Fibroblast of the aortic adventitia (primary cell): ENCODE results near the gene PLPPR3. TPM values are rescaled to one million over a fixed set of nuclear protein-coding genes. Genes with fewer than 3 reads are reported as not detected.

Source experiments
- DNase-seq: peaks from one replicate; pipeline ENCODE4 v3.0.0-alpha.2; 2010; ENCODE audit warnings: low read depth
- H3K4me3 ChIP-seq: 2 replicates; pipeline ENCODE4 v1.5.1; 2011; ENCODE audit warnings: low read depth, mild to moderate bottlenecking, control low read depth, low read length, moderate library complexity
- total RNA-seq: library from RNA; depleted of rRNA; stranded (reverse); fragments of >200 nt; gene quantifications from 2 replicates; pipeline ENCODE4 v1.2.3, GENCODE V29; 2012; ENCODE audit warnings: low replicate concordance
- TF ChIP-seq, protein P1 (sequence below): IDR thresholded peaks from 2 replicates; pipeline ENCODE4 v1.5.1; 2011; ENCODE audit warnings: mild to moderate bottlenecking, low read length, control low read depth, inconsistent platforms; ENCODE audit not compliant: insufficient read depth

PLPPR3 gene
- total RNA-seq, 1 donor: 0.18 TPM

DNA sequence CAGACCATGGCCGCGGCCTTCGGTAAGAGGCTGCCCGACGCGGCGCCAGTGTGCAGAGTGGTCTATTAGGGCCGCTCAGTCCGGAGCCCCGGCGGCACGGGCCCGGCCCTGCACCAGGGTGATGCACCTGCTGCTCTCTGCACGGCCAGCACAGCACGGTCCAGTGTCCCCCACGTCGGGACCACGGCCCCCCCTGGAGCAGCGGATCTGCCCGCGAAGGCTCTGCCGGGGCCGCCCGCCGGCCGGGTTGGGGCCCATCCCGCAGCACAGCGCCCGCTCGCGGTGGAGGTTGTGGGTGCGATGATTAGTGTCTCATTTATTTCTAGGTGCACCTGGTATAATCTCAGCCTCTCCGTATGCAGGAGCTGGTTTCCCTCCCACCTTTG lies 16.6 kb downstream of the PLPPR3 start:
- no peak for DNase-seq
- H3K4me3 ChIP-seq: no peak overlapping the region
- TF ChIP-seq, protein P1, sequence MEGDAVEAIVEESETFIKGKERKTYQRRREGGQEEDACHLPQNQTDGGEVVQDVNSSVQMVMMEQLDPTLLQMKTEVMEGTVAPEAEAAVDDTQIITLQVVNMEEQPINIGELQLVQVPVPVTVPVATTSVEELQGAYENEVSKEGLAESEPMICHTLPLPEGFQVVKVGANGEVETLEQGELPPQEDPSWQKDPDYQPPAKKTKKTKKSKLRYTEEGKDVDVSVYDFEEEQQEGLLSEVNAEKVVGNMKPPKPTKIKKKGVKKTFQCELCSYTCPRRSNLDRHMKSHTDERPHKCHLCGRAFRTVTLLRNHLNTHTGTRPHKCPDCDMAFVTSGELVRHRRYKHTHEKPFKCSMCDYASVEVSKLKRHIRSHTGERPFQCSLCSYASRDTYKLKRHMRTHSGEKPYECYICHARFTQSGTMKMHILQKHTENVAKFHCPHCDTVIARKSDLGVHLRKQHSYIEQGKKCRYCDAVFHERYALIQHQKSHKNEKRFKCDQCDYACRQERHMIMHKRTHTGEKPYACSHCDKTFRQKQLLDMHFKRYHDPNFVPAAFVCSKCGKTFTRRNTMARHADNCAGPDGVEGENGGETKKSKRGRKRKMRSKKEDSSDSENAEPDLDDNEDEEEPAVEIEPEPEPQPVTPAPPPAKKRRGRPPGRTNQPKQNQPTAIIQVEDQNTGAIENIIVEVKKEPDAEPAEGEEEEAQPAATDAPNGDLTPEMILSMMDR: no peak

DNA sequence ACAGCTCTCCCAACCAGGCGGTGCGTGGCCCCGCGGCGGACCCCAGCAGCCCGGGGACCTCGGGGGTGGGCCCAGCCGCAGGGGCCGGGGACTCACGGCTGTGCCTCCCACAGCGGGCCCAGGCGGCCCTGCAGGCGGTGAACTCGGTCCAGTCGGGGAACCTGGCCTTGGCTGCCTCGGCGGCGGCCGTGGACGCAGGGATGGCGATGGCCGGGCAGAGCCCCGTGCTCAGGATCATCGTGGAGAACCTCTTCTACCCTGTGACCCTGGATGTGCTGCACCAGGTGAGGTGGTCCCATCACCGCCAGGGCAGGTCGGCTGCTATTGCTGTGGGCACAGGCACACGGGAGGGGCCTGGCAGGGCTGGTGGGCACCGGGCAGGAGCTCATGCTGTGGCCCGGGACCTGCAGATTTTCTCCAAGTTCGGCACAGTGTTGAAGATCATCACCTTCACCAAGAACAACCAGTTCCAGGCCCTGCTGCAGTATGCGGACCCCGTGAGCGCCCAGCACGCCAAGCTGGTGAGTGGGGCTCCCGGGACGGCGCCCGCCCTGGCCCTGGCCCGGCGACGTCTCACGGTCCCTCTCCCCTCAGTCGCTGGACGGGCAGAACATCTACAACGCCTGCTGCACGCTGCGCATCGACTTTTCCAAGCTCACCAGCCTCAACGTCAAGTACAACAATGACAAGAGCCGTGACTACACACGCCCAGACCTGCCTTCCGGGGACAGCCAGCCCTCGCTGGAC lies 17.2 kb downstream of the PLPPR3 start:
- H3K4me3 ChIP-seq: no peak overlapping the region
- TF ChIP-seq, protein P1: no peak
- DNase-seq: no peak

DNA sequence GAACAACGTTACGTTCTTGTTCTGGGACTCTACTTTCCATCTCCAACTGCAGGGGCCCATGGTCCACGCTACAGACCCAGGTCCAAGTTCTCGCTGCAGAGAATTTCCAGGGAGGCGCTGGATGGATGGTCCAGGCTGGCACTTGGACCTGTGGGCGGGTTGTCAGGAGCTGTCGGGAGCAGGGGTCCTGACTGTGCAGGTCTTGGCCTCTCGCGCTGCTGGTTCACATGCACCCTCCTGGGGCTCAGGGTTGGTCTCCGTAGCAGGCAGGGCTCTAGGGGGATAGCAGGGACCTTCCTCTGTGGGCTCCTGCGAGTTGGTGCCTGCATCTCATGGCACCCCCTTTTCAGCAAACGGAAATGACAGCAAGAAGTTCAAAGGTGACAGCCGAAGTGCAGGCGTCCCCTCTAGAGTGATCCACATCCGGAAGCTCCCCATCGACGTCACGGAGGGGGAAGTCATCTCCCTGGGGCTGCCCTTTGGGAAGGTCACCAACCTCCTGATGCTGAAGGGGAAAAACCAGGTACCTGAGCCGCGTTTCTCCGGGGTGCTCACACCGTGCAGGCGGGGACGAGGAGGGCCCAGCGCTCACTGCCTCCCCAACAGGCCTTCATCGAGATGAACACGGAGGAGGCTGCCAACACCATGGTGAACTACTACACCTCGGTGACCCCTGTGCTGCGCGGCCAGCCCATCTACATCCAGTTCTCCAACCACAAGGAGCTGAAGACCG lies 17.9 kb downstream of the PLPPR3 start:
- no peak overlapping the region for H3K4me3 ChIP-seq
- no peak for DNase-seq
- TF ChIP-seq, protein P1: no peak

DNA sequence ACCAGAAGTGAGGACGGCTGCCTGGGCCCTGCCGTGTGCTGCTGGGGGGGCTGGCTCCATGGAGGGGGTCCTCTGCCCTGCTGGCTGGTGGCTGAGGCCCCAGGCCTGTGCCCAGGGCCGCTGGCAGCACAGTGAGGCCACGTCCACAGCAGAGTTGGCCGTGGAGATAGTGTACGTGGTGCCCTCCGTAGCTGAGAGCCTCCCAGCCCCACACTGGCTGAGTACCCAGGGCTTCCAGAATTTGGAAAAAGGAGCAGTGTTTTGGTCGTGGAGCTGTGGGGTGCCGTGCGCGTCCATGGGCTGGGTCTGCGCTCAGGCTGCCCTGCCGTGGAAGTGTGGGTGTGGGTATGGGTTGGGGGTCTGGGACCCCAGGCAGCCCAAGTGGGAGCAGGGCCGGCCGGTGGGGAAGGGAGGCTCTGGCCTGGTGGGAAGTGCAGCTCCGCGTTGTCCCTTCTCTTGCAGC lies 18.6 kb downstream of the PLPPR3 start:
- H3K4me3 ChIP-seq: peak overlapping the region; percentile 22
- TF ChIP-seq, protein P1: no peak
- DNase-seq: no peak

DNA sequence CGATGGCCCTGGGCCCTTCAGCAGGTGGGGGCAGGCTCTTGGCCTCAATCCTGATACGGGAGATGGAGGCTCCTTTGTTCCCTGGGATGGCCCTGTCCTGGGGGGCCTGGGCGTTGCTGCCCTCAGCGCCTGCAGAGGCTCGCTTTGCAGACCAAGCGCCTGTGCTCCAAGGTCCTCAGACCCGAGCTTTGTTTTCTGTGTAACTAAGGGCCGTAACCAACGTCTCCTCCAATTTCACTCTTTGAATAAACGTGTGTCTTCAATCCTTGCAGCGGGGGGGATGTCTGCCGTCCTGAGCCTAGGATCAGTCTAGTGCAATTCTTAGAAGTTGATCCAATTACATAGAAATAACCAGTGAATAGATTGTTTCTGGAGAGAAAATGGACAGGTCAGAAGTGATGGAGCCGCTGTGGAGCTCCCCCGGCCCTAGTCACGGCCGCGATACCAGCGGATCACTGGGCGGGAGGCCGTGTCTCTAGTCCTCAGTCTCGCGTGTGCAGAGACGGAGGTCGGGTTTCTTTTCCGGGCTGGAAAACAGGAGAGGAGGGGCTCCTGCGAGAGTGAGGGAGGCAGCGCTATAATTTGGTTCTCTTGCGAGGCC lies 19.2 kb downstream of the PLPPR3 start:
- peak; percentile 30 for DNase-seq
- TF ChIP-seq, protein P1: no peak
- H3K4me3 ChIP-seq: peak overlapping the region; percentile 55

DNA sequence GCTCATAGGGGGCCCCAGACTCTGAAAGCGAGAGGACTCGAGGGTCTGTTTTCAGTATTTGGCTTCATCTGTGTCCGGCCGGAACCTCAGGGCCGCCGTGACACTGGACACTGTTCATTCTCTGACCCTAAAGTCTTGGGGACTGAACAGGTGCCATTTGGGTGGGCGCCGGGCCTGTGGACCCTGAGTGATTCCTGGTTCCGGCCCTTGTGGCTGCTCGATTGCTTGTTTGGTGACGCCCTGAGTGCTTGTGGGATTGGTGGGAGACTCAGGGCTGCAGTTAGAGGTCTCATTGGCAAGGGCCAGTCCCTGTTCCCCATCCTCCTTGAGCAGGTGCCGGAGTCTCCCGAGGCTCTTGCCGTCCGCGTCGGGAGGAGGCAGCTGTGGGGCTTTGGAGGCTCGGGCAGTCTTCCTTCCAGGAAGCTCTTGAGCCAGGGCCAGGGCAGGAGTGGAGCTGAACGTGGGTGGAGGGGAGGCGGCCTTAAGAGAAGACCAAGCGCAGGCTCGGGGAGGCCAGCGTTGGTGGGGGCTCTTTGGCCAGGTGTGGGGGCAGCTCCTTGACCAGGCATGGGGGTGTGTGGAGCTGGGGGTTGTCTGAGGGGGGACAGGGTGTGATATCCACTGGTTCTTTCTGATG lies 19.8 kb downstream of the PLPPR3 start:
- peak; percentile 67 for DNase-seq
- H3K4me3 ChIP-seq: peak overlapping the region; percentile 55

More for the DNA sequence above, 19.8 kb downstream of the PLPPR3 start:
- TF ChIP-seq, protein P1: no peak
